HEK293 (cell line): ENCODE data around the gene PKLR.

Experiments used
- HOXD13 ChIP-seq: sonication (generic); formaldehyde crosslinking; IDR thresholded peaks from 2 replicates; pipeline ENCODE4 v1.8.0; 2022; ENCODE audit warnings: missing genetic modification reagents, borderline replicate concordance
- IKZF3 ChIP-seq: fragments of 450-650 bp; IDR thresholded peaks from 2 replicates; pipeline ENCODE4 v1.5.0; 2018; ENCODE audit warnings: missing biosample characterization, mild to moderate bottlenecking, missing genetic modification characterization, moderate library complexity
- KLF17 ChIP-seq: fragments of 450-650 bp; formaldehyde crosslinking; IDR thresholded peaks from 2 replicates; pipeline ENCODE4 v1.5.1; 2016; ENCODE audit warnings: missing biosample characterization, missing genetic modification characterization
- KLF7 ChIP-seq: fragments of 450-650 bp; formaldehyde crosslinking; IDR thresholded peaks from 2 replicates; pipeline ENCODE4 v1.5.1; 2016; ENCODE audit warnings: missing biosample characterization, missing genetic modification characterization, borderline replicate concordance
- MZF1 ChIP-seq: fragments of 450-650 bp; formaldehyde crosslinking; IDR thresholded peaks from 2 replicates; pipeline ENCODE4 v1.5.1; 2017; ENCODE audit warnings: missing biosample characterization, missing genetic modification characterization, borderline replicate concordance
- PRDM2 ChIP-seq: fragments of 450-650 bp; formaldehyde crosslinking; IDR thresholded peaks from 2 replicates; pipeline ENCODE4 v1.5.1; 2016; ENCODE audit warnings: missing biosample characterization, missing genetic modification characterization, borderline replicate concordance
- WT1 ChIP-seq: fragments of 450-650 bp; formaldehyde crosslinking; IDR thresholded peaks from 2 replicates; pipeline ENCODE4 v1.5.1; 2016; ENCODE audit warnings: missing biosample characterization, missing genetic modification characterization
- ZBTB10 ChIP-seq: fragments of 450-650 bp; formaldehyde crosslinking; IDR thresholded peaks from 2 replicates; pipeline ENCODE4 v1.5.1; 2016; ENCODE audit warnings: missing biosample characterization, missing genetic modification characterization
- ZBTB17 ChIP-seq: fragments of 450-650 bp; formaldehyde crosslinking; IDR thresholded peaks from 2 replicates; pipeline ENCODE4 v1.5.1; 2016; ENCODE audit warnings: missing biosample characterization, missing genetic modification characterization
- ZBTB6 ChIP-seq: fragments of 450-650 bp; formaldehyde crosslinking; IDR thresholded peaks from 2 replicates; pipeline ENCODE4 v1.5.1; 2017; ENCODE audit warnings: missing biosample characterization, missing genetic modification characterization
- ZNF121 ChIP-seq: fragments of 450-650 bp; formaldehyde crosslinking; IDR thresholded peaks from 2 replicates; pipeline ENCODE4 v1.5.1; 2016; ENCODE audit warnings: missing biosample characterization, missing genetic modification characterization
- ZNF146 ChIP-seq: fragments of 450-650 bp; formaldehyde crosslinking; IDR thresholded peaks from 2 replicates; pipeline ENCODE4 v1.5.1; 2016; ENCODE audit warnings: missing biosample characterization, missing genetic modification characterization
- ZNF157 ChIP-seq: fragments of 450-650 bp; formaldehyde crosslinking; IDR thresholded peaks from 2 replicates; pipeline ENCODE4 v1.5.1; 2016; ENCODE audit warnings: missing biosample characterization, missing genetic modification characterization
- ZNF184 ChIP-seq: fragments of 450-650 bp; IDR thresholded peaks from 2 replicates; pipeline ENCODE4 v1.5.1; 2018; ENCODE audit warnings: missing biosample characterization, mild to moderate bottlenecking, missing genetic modification characterization
- ZNF202 ChIP-seq: fragments of 450-650 bp; formaldehyde crosslinking; IDR thresholded peaks from 2 replicates; pipeline ENCODE4 v1.5.1; 2016; ENCODE audit warnings: missing biosample characterization, missing genetic modification characterization, borderline replicate concordance
- ZNF23 ChIP-seq: fragments of 450-650 bp; formaldehyde crosslinking; IDR thresholded peaks from 2 replicates; pipeline ENCODE4 v1.5.1; 2016; ENCODE audit warnings: missing biosample characterization, missing genetic modification characterization, borderline replicate concordance
- ZNF248 ChIP-seq: fragments of 450-650 bp; formaldehyde crosslinking; IDR thresholded peaks from 2 replicates; pipeline ENCODE4 v1.5.1; 2017; ENCODE audit warnings: missing biosample characterization, missing genetic modification characterization
- ZNF37A ChIP-seq: fragments of 450-650 bp; IDR thresholded peaks from 2 replicates; pipeline ENCODE4 v1.5.1; 2018; ENCODE audit warnings: missing biosample characterization, missing genetic modification characterization
- ZNF473 ChIP-seq: fragments of 450-650 bp; formaldehyde crosslinking; IDR thresholded peaks from 2 replicates; pipeline ENCODE4 v1.5.1; 2017; ENCODE audit warnings: missing biosample characterization, missing genetic modification characterization
- ZNF558 ChIP-seq: fragments of 450-650 bp; formaldehyde crosslinking; IDR thresholded peaks from 2 replicates; pipeline ENCODE4 v1.5.1; 2016; ENCODE audit warnings: missing biosample characterization, missing genetic modification characterization
- ZNF621 ChIP-seq: fragments of 450-650 bp; formaldehyde crosslinking; IDR thresholded peaks from 2 replicates; pipeline ENCODE4 v1.5.1; 2017; ENCODE audit warnings: missing biosample characterization, missing genetic modification characterization
- ZNF701 ChIP-seq: fragments of 450-650 bp; formaldehyde crosslinking; IDR thresholded peaks from 2 replicates; pipeline ENCODE4 v1.5.1; 2016; ENCODE audit warnings: missing biosample characterization, missing genetic modification characterization
- ZNF837 ChIP-seq: fragments of 450-650 bp; formaldehyde crosslinking; IDR thresholded peaks from 2 replicates; pipeline ENCODE4 v1.5.1; 2016; ENCODE audit warnings: missing biosample characterization, missing genetic modification characterization
- ZSCAN30 ChIP-seq: fragments of 450-650 bp; IDR thresholded peaks from 2 replicates; pipeline ENCODE4 v1.5.1; 2018; ENCODE audit warnings: missing biosample characterization, mild to moderate bottlenecking, missing genetic modification characterization, moderate library complexity
- TF ChIP-seq, protein P1 (sequence below): fragments of 450-650 bp; formaldehyde crosslinking; optimal IDR thresholded peaks from 2 replicates; pipeline ENCODE3; 2016; ENCODE audit warnings: missing biosample characterization, mild to moderate bottlenecking, missing genetic modification characterization
- TF ChIP-seq, protein P2 (sequence below): fragments of 450-650 bp; formaldehyde crosslinking; IDR thresholded peaks from 2 replicates; pipeline ENCODE4 v1.5.1; 2016; ENCODE audit warnings: missing biosample characterization, missing genetic modification characterization, low read depth

The PKLR gene

GRCh38 chr1:155244368-155245162 is 56.7 kb downstream of the PKLR start (continued):
- TF ChIP-seq PRDM2 (peak; percentile 93; the same call in 1 of the 2 replicates), ZNF701 (tag by site-specific recombination) (peak; percentile 82; the same call in 1 of the 2 replicates), WT1 (tag by site-specific recombination) (peak; percentile 88), KLF7 (tag by site-specific recombination) (peak; percentile 99), HOXD13 (CRISPR knock-in tag) (no peak), ZNF37A (no peak), ZNF248 (tag by site-specific recombination) (no peak), KLF17 (tag by site-specific recombination) (peak; percentile 100), ZSCAN30 (peak; percentile 100), ZNF146 (tag by site-specific recombination) (peak; percentile 98), ZNF184 (peak; percentile 80), ZNF121 (tag by site-specific recombination) (peak; percentile 99), ZNF558 (tag by site-specific recombination) (peak; percentile 96), IKZF3 (tag by site-specific recombination) (peak; percentile 98), ZNF621 (tag by site-specific recombination) (peak; percentile 83; the same call in 1 of the 2 replicates), ZBTB10 (tag by site-specific recombination) (peak; percentile 97), ZBTB6 (tag by site-specific recombination) (peak; percentile 95), ZNF202 (tag by site-specific recombination) (no peak), ZNF473 (tag by site-specific recombination) (no peak), ZBTB17 (peak; percentile 100), ZNF837 (tag by site-specific recombination) (0 out of 2 replicates have a peak, but pooled peaks have one; percentile 60), ZNF23 (tag by site-specific recombination) (peak; percentile 89), ZNF157 (tag by site-specific recombination) (peak; percentile 66), MZF1 (tag by site-specific recombination) (peak; percentile 79; the same call in 1 of the 2 replicates)
- TF ChIP-seq, protein P1, sequence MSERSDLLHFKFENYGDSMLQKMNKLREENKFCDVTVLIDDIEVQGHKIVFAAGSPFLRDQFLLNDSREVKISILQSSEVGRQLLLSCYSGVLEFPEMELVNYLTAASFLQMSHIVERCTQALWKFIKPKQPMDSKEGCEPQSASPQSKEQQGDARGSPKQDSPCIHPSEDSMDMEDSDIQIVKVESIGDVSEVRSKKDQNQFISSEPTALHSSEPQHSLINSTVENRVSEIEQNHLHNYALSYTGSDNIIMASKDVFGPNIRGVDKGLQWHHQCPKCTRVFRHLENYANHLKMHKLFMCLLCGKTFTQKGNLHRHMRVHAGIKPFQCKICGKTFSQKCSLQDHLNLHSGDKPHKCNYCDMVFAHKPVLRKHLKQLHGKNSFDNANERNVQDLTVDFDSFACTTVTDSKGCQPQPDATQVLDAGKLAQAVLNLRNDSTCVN (tag by site-specific recombination) = peak; percentile 97
- TF ChIP-seq, protein P2, sequence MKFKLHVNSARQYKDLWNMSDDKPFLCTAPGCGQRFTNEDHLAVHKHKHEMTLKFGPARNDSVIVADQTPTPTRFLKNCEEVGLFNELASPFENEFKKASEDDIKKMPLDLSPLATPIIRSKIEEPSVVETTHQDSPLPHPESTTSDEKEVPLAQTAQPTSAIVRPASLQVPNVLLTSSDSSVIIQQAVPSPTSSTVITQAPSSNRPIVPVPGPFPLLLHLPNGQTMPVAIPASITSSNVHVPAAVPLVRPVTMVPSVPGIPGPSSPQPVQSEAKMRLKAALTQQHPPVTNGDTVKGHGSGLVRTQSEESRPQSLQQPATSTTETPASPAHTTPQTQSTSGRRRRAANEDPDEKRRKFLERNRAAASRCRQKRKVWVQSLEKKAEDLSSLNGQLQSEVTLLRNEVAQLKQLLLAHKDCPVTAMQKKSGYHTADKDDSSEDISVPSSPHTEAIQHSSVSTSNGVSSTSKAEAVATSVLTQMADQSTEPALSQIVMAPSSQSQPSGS (tag by site-specific recombination) = peak; percentile 96
